ENCODE data around the gene OLFML3.
"Not testable (repeated sequence)": the region's sequence is repeated elsewhere in the genome, so short reads cannot be mapped to it uniquely, and the experiment has no call there.

Gene OLFML3

GRCh38 chr1:113978863-113979702 is at the start of gene OLFML3:
OLFML3 (plus strand) TSS chr1:113979474; CDS start chr1:113979517, 43 bp downstream.
- DNase-seq: peak; percentile 86

- DNase-seq: no peak
These were observed 49.4 kb upstream of the OLFML3 start for GRCh38 chr1:113929750-113930498.

DNA sequence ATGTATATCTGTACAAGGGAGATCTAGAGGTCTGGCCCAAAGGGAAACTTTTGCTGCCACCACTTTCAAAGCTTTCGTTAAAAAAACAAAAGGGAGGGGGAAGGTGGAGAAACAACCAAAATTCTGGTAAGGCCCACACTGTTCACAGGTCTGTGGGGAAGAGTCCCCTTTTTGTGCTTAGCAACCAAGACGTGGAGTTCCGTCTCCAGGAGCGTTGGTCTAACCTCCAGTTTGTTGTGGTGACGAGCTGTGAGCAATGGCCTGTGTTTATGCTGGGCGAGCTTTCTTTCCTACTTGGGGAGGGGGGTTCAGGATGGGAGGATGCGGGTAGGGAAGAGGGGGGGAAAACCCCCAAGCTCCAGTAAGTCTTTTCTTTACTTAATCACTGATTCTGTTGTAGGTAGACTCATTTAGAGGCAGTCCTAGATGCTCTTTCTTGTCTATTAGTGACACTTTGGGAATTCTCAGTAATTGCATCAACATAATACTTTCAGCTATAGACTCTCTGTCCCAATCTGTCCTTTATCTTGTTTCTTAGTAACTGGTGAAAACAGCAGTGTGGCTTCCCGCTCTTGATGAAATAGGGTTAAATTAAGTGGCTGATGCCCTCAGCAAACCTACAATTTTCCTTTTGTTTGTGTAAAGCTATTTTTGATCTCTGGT is 48.6 kb upstream of the OLFML3 start:
- DNase-seq: no peak

DNA sequence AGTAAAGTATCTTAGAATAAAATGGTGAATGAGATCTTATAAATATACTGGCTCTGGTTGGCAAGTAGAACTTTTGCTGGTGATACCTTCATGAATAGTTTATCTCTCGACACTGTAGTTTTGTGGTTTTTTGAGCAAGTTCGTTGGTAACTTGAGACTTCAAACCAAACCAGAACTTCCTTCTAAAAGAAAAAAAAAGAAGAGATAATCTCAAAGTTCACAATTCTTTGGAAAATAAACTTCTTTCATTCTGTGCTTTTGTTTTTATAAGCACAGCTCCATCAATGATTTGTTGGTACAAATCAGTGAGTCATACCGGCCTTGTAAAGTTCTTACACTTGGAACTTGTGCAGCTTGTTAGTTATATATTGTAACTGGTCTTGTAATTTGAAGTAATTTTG is 47.8 kb upstream of the OLFML3 start:
- DNase-seq: no peak

DNA sequence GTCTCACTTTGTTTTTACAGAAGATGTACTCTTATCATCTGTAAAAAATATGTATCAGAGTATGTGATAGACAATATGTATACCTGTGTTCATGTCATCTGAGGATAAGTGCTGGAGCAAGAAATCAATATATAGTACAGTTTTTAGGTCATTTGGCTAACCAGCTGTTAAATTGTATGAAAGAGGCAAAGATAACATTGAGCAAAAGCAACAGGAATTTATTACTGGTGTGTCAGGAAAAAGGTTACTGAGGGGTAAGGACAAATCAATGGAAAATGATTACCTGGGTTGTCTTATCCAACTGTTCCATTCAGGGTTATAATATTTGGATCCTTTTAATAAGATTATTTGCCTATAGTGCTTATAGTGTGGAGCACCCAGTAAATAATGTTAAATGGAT is 45.3 kb upstream of the OLFML3 start:
- DNase-seq: no peak

DNA sequence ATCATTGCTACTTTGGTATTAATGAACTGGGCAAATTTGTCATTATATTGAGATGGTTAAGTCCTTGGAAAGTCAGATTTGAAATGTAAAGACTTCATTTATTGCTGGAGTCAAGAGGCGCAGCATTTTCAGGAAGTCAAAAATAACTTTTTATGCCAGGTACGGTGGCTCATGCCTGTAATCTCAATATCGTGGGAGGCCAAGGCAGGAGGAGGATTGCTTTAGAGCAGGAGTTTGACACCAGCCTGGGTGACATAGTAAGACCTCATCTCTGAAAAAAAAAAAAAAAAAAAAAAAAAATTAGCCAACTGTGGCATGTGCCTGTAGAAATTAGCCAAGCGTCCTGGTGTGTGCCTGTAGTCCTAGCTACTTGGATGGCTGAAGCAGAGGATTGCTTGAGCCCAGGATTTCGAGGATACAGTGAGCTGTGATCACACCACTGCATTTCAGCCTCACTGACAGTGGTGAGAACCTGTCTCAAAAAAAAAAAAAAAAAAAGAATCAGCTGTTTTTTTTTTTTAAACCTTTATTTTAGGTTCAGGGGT is 44.7 kb upstream of the OLFML3 start:
- DNase-seq: no peak

- no peak for DNase-seq
These were observed 44.1 kb upstream of the OLFML3 start for GRCh38 chr1:113935176-113935575.

DNA sequence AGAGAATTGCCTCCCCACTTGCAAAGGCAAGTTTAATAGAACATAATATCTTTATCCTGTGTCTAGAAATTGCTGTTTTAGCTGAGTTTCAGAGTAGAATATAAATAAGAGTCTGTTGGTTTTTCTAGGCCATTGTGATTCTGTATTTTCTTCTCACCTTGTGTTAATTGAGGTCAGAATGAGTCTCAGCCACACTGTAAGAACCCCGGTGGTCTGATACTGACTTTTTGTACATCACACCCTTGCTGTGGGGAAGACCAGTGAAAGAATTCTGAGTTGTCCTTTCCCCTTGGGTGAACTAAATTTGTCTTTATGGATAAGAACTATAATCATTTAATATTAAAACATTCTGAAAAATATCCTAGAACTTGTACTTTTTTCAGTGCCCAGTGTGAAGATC is 43.3 kb upstream of the OLFML3 start:
- DNase-seq: no peak

DNA sequence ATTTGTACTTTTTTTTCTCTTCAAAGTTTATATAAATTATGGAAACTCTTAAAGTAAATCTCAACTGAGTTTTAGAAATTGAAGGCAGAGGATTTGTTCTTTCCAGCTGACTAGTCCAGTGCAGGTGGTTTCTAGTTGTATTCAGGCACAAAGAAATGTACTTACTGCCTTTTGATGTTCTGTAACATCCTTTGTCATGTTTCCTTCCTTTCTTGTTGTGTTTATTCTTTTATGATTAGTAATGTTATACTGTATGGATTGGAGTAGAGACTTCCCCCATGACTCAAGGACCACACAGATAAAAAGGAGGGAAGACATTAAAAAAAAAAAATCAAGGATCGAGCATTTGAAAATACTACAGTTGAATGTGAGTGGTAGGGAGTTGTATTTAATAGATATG is 42.1 kb upstream of the OLFML3 start:
- no peak for DNase-seq

DNA sequence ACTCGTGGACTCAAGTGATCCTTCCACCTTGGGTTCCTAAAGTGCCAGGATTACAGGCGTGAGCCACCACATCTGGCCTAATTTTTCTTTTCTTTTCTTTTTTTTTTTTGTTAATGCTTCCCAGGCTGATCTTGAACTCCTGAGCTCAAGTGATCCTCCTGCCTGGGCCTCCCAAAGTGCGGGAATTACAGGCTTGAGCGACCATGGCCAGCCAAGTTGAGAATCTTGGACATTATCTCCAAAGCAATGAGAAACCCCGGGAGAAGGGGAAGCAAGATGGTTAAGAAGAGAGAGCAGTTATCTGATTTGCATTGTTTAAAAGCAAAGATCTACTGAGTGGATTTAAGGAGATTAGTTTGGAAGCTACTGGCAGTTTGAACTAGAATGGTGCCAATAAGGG is 41.1 kb upstream of the OLFML3 start:
- DNase-seq: no peak

DNA sequence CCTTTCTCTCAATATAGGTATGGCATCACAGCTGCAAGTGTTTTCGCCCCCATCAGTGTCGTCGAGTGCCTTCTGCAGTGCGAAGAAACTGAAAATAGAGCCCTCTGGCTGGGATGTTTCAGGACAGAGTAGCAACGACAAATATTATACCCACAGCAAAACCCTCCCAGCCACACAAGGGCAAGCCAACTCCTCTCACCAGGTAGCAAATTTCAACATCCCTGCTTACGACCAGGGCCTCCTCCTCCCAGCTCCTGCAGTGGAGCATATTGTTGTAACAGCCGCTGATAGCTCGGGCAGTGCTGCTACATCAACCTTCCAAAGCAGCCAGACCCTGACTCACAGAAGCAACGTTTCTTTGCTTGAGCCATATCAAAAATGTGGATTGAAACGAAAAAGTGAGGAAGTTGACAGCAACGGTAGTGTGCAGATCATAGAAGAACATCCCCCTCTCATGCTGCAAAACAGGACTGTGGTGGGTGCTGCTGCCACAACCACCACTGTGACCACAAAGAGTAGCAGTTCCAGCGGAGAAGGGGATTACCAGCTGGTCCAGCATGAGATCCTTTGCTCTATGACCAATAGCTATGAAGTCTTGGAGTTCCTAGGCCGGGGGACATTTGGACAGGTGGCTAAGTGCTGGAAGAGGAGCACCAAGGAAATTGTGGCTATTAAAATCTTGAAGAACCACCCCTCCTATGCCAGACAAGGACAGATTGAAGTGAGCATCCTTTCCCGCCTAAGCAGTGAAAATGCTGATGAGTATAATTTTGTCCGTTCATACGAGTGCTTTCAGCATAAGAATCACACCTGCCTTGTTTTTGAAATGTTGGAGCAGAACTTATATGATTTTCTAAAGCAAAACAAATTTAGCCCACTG is 38.7 kb upstream of the OLFML3 start:
- no peak for DNase-seq

GRCh38 chr1:113941245-113941559 is 38.1 kb upstream of the OLFML3 start:
- no peak for DNase-seq

DNA sequence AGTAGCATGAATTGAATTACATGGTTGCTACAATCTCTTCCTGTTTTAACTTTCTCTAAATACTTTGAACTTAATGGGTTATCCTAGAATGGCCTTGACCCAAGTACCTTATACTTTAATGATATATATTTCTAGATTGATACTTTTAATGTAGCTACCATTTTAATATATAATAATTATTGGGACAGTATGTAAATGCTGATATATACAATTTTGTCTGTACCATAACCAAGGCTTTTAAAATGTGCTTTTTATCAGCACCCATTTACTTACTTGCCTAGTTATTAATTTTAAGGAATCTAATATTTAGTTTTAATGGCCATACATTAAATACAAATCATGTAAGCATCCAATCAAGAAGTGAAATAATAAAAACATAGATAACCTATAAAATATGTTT is 36.7 kb upstream of the OLFML3 start:
- no peak for DNase-seq

GRCh38 chr1:113943028-113943811 is 36.1 kb upstream of the OLFML3 start:
- no peak for DNase-seq

- DNase-seq: no peak
These were observed 33.9 kb upstream of the OLFML3 start for GRCh38 chr1:113945329-113945728.

DNA sequence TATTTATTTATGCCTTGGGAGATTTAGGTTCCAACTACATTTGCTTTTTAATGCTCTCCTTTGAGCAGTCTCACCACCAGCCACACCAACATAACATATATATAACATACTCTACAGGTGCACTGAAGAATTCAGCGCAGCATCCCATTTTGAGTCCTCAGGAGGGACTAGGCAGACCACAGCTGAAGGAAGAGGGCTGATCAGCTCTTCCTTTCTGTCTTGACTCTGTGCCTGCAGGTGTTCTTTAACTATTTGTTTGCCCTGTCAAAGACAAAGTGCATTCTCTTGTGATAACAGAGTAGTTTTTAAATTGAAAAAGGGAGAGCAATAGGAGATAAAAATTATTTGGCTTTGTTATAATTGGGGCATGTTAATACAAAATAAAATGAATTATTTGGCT is 33.2 kb upstream of the OLFML3 start:
- DNase-seq: no peak

GRCh38 chr1:113946678-113947387 is 32.4 kb upstream of the OLFML3 start:
- DNase-seq: no peak

- DNase-seq: no peak
These were observed 31.7 kb upstream of the OLFML3 start for GRCh38 chr1:113947388-113948107.

DNA sequence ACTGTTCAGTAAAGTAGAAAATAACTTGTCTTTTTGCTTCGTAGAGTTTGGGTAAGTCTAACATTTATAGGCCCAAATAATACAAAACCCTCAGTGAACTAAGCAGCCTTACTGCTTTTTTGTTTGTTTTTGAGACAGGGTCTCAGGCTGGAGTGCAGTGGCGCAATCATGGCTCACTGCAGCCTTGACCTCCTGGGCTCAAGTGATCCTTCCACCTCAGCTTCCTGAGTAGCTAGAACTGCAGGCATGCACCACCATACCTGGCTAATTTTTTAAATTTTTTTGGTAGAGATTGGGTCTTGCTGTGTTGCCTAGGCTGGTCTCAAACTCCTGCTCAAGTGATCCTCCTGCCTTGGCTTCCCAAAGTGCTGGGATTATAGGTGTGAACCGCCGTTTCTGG is 31.1 kb upstream of the OLFML3 start:
- DNase-seq: not testable (repeated sequence)

- no peak for DNase-seq
These were observed 30.3 kb upstream of the OLFML3 start for GRCh38 chr1:113949007-113949406.
